Activated T-helper 9 cell treated with anti-CD3 and anti-CD28 coated beads, Interleukin-2, amount 50 U/mL, for 16 hours (primary cell): Measurements from ENCODE around the gene RBM44.

Experiments used
- DNase-seq: peaks from one replicate; pipeline ENCODE4 v3.0.0-alpha.2; 2020; ENCODE audit warnings: low read depth

The RBM44 gene

GRCh38 chr2:237886685-237887481, 88.3 kb downstream of the RBM44 start:
- DNase-seq: no peak

GRCh38 chr2:237888389-237888788, 89.8 kb downstream of the RBM44 start:
- DNase-seq: no peak

GRCh38 chr2:237889016-237889415, 90.4 kb downstream of the RBM44 start:
- DNase-seq: no peak

GRCh38 chr2:237889811-237890210, 91.2 kb downstream of the RBM44 start:
- no peak for DNase-seq
